K562 (cell line): Measurements from ENCODE around the gene OXSR1. TPM values are rescaled to one million over a fixed set of nuclear protein-coding genes. Genes with fewer than 3 reads are reported as not detected.

Source experiments
- BCOR ChIP-seq: fragments of 450-650 bp; IDR thresholded peaks from 2 replicates; pipeline ENCODE4 v1.6.1; 2016
- DPF2 ChIP-seq: fragments of 450-650 bp; IDR thresholded peaks from 2 replicates; pipeline ENCODE4 v1.6.1; 2016
- ETV5 ChIP-seq: sonication (generic); formaldehyde crosslinking; IDR thresholded peaks from 2 replicates; pipeline ENCODE4 v1.4.0; 2020; ENCODE audit warnings: low read depth, mild to moderate bottlenecking, missing genetic modification reagents
- GABPB1 ChIP-seq: sonication (generic); formaldehyde crosslinking; IDR thresholded peaks from 2 replicates; pipeline ENCODE4 v1.8.0; 2022; ENCODE audit warnings: mild to moderate bottlenecking, missing genetic modification reagents
- HCFC1 ChIP-seq: IDR thresholded peaks from 2 replicates; pipeline ENCODE4 v1.6.1; 2012; ENCODE audit warnings: low read depth, low read length, improper control_type of control experiment
- HIVEP1 ChIP-seq: fragments of 250-450 bp; sonication (Bioruptor Pico); IDR thresholded peaks from 2 replicates; pipeline ENCODE4 v1.4.0; 2020; ENCODE audit warnings: mild to moderate bottlenecking
- IFI16 ChIP-seq: fragments of 250-450 bp; sonication (Bioruptor Pico); IDR thresholded peaks from 2 replicates; pipeline ENCODE4 v2.1.2; 2022; ENCODE audit warnings: mild to moderate bottlenecking, inconsistent platforms
- KAT7 ChIP-seq: sonication (generic); formaldehyde crosslinking; IDR thresholded peaks from 2 replicates; pipeline ENCODE4 v1.8.0; 2022; ENCODE audit warnings: missing genetic modification reagents, mild to moderate bottlenecking, borderline replicate concordance
- NCOA2 ChIP-seq, 2 experiments: fragments of 450-650 bp; IDR thresholded peaks; 2 replicates each; pipeline ENCODE4 v1.6.1; 2018; ENCODE audit warnings: mild to moderate bottlenecking in 2 of 2, moderate library complexity in 1 of 2; ENCODE audit not compliant: partially characterized antibody in 2 of 2
- NCOA4 ChIP-seq: fragments of 450-650 bp; IDR thresholded peaks from 2 replicates; pipeline ENCODE4 v1.6.1; 2018; ENCODE audit warnings: mild to moderate bottlenecking; ENCODE audit not compliant: partially characterized antibody
- RBM15 ChIP-seq: fragments of 200-400 bp; formaldehyde crosslinking; IDR thresholded peaks from 2 replicates; pipeline ENCODE4 v1.6.1; 2018; ENCODE audit warnings: mild to moderate bottlenecking, low read length, moderate library complexity; ENCODE audit not compliant: insufficient read depth
- RNF2 ChIP-seq: sonication (generic); IDR thresholded peaks from 2 replicates; pipeline ENCODE4 v1.6.1; 2016
- XRCC4 ChIP-seq: IDR thresholded peaks from one replicate; pipeline ENCODE4 v1.6.1; 2011; ENCODE audit not compliant: insufficient read depth, insufficient read length; ENCODE audit errors: extremely low read depth
- ZFPM2 ChIP-seq: fragments of 250-450 bp; sonication (Bioruptor Pico); IDR thresholded peaks from 2 replicates; pipeline ENCODE4 v1.5.1; 2022; ENCODE audit warnings: mild to moderate bottlenecking
- ZKSCAN3 ChIP-seq: fragments of 250-450 bp; sonication (Bioruptor Pico); IDR thresholded peaks from 2 replicates; pipeline ENCODE4 v1.4.0; 2020
- ZNF133 ChIP-seq: fragments of 250-450 bp; sonication (Bioruptor Pico); IDR thresholded peaks from 2 replicates; pipeline ENCODE4 v1.4.0; 2020; ENCODE audit warnings: mild to moderate bottlenecking
- ZNF583 ChIP-seq: fragments of 250-450 bp; sonication (Bioruptor Pico); IDR thresholded peaks from 2 replicates; pipeline ENCODE4 v1.4.0; 2020
- polyA plus RNA-seq, 8 experiments: library from polyadenylated mRNA; depleted of rRNA in 4 of 8; stranded (reverse) in 5 of 8; unstranded in 3 of 8; fragments of >200 nt; fragmentation: Nextera tagmentation in 2 of 8; fragmentation: Illumina TruSeq in 1 of 8; extraction: Ambion mirVana in 2 of 8; extraction: Trizol in 1 of 8; gene quantifications; 2 replicates each; pipeline versions ENCODE4 v1.2.1 to v1.2.3, GENCODE V29; 2011 to 2014; ENCODE audit warnings: inconsistent platforms in 1 of 8, missing spikeins in 1 of 8
- total RNA-seq, 7 experiments: library from RNA; depleted of rRNA in 6 of 7; stranded (reverse); fragments of >200 nt in 6 of 7; fragmentation: Illumina TruSeq in 2 of 7; extraction: Trizol in 2 of 7; gene quantifications; 2 replicates each; pipeline versions ENCODE4 v1.2.1 to v1.2.3, GENCODE V29; 2011 to 2021; ENCODE audit warnings: low replicate concordance in 1 of 7
- TF ChIP-seq, protein P1 (sequence below): fragments of 450-650 bp; formaldehyde crosslinking; IDR thresholded peaks from 2 replicates; pipeline ENCODE4 v1.4.0; 2022; ENCODE audit warnings: mild to moderate bottlenecking, moderate library complexity
- TF ChIP-seq, protein P2 (sequence below): fragments of 450-650 bp; conservative IDR thresholded peaks from 2 replicates; pipeline ENCODE4 v1.6.1; 2016; ENCODE audit warnings: missing genetic modification characterization, low read depth, mild to moderate bottlenecking, control low read depth, missing compliant biosample characterization
- TF ChIP-seq, protein P3 (sequence below), 2 experiments: fragments of 450-650 bp; conservative IDR thresholded peaks; 2 replicates each; pipeline ENCODE4 v1.6.1; 2017; ENCODE audit warnings: mild to moderate bottlenecking in 2 of 2, moderate library complexity in 2 of 2
- TF ChIP-seq, protein P4 (sequence below): sonication (generic); formaldehyde crosslinking; IDR thresholded peaks from 2 replicates; pipeline ENCODE4 v1.8.0; 2022; ENCODE audit warnings: mild to moderate bottlenecking, missing genetic modification reagents
- TF ChIP-seq, protein P5 (sequence below): IDR thresholded peaks from 2 replicates; pipeline ENCODE4 v1.6.1; 2014; ENCODE audit warnings: antibody characterized with exemption
- TF ChIP-seq, protein P6 (sequence below): fragments of 250-450 bp; sonication (Bioruptor Pico); IDR thresholded peaks from 2 replicates; pipeline ENCODE4 v1.4.0; 2020; ENCODE audit warnings: borderline replicate concordance

The OXSR1 gene
- total and polyA plus RNA-seq, 9 of the 15 experiments (the other 6 are each of a cell fraction or from before 2014, with no cell fraction given) = 15.7 to 87.6 (median 48.7) TPM

GRCh38 chr3:38136393-38136776, 29.0 kb upstream of the OXSR1 start (continued):
- no peak for TF ChIP-seq XRCC4
- TF ChIP-seq IFI16 = no peak
- TF ChIP-seq, protein P1, sequence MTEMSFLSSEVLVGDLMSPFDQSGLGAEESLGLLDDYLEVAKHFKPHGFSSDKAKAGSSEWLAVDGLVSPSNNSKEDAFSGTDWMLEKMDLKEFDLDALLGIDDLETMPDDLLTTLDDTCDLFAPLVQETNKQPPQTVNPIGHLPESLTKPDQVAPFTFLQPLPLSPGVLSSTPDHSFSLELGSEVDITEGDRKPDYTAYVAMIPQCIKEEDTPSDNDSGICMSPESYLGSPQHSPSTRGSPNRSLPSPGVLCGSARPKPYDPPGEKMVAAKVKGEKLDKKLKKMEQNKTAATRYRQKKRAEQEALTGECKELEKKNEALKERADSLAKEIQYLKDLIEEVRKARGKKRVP (CRISPR knock-in tag) = no peak
- TF ChIP-seq, protein P2, sequence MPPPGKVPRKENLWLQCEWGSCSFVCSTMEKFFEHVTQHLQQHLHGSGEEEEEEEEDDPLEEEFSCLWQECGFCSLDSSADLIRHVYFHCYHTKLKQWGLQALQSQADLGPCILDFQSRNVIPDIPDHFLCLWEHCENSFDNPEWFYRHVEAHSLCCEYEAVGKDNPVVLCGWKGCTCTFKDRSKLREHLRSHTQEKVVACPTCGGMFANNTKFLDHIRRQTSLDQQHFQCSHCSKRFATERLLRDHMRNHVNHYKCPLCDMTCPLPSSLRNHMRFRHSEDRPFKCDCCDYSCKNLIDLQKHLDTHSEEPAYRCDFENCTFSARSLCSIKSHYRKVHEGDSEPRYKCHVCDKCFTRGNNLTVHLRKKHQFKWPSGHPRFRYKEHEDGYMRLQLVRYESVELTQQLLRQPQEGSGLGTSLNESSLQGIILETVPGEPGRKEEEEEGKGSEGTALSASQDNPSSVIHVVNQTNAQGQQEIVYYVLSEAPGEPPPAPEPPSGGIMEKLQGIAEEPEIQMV (tag) = no peak
- no peak for TF ChIP-seq BCOR
- TF ChIP-seq, protein P3, sequence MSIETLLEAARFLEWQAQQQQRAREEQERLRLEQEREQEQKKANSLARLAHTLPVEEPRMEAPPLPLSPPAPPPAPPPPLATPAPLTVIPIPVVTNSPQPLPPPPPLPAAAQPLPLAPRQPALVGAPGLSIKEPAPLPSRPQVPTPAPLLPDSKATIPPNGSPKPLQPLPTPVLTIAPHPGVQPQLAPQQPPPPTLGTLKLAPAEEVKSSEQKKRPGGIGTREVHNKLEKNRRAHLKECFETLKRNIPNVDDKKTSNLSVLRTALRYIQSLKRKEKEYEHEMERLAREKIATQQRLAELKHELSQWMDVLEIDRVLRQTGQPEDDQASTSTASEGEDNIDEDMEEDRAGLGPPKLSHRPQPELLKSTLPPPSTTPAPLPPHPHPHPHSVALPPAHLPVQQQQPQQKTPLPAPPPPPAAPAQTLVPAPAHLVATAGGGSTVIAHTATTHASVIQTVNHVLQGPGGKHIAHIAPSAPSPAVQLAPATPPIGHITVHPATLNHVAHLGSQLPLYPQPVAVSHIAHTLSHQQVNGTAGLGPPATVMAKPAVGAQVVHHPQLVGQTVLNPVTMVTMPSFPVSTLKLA (conservative IDR thresholded peaks at IDR 0.05) = 0 out of 4 replicates have a peak, but pooled peaks of 1 of the 2 experiments have one; percentile 2
- no peak for TF ChIP-seq HCFC1
- TF ChIP-seq, protein P4, sequence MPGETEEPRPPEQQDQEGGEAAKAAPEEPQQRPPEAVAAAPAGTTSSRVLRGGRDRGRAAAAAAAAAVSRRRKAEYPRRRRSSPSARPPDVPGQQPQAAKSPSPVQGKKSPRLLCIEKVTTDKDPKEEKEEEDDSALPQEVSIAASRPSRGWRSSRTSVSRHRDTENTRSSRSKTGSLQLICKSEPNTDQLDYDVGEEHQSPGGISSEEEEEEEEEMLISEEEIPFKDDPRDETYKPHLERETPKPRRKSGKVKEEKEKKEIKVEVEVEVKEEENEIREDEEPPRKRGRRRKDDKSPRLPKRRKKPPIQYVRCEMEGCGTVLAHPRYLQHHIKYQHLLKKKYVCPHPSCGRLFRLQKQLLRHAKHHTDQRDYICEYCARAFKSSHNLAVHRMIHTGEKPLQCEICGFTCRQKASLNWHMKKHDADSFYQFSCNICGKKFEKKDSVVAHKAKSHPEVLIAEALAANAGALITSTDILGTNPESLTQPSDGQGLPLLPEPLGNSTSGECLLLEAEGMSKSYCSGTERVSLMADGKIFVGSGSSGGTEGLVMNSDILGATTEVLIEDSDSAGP (CRISPR knock-in tag) = no peak
- no peak for TF ChIP-seq ZFPM2 (CRISPR knock-in tag)
- TF ChIP-seq, protein P5, sequence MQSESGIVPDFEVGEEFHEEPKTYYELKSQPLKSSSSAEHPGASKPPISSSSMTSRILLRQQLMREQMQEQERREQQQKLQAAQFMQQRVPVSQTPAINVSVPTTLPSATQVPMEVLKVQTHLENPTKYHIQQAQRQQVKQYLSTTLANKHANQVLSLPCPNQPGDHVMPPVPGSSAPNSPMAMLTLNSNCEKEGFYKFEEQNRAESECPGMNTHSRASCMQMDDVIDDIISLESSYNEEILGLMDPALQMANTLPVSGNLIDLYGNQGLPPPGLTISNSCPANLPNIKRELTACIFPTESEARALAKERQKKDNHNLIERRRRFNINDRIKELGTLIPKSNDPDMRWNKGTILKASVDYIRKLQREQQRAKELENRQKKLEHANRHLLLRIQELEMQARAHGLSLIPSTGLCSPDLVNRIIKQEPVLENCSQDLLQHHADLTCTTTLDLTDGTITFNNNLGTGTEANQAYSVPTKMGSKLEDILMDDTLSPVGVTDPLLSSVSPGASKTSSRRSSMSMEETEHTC = no peak
- no peak for TF ChIP-seq ZKSCAN3 (CRISPR knock-in tag)
- TF ChIP-seq, protein P6, sequence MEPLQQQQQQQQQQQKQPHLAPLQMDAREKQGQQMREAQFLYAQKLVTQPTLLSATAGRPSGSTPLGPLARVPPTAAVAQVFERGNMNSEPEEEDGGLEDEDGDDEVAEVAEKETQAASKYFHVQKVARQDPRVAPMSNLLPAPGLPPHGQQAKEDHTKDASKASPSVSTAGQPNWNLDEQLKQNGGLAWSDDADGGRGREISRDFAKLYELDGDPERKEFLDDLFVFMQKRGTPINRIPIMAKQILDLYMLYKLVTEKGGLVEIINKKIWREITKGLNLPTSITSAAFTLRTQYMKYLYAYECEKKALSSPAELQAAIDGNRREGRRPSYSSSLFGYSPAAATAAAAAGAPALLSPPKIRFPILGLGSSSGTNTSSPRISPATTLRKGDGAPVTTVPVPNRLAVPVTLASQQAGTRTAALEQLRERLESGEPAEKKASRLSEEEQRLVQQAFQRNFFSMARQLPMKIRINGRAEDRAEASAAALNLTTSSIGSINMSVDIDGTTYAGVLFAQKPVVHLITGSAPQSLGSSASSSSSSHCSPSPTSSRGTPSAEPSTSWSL (CRISPR knock-in tag) = no peak
- no peak for TF ChIP-seq ZNF583
- TF ChIP-seq NCOA4 = no peak
- TF ChIP-seq ZNF133 (CRISPR knock-in tag) = no peak
- no peak for TF ChIP-seq KAT7 (CRISPR knock-in tag)
- no peak for TF ChIP-seq NCOA2 (IDR thresholded peaks at IDR 0.05; ENCODE audit: partially characterized antibody in 2 of 2)
- no peak for TF ChIP-seq GABPB1 (CRISPR knock-in tag)
- no peak for TF ChIP-seq RBM15
- TF ChIP-seq DPF2 = no peak
- no peak for TF ChIP-seq ETV5 (CRISPR knock-in tag)
- no peak for TF ChIP-seq RNF2
- TF ChIP-seq HIVEP1 (CRISPR knock-in tag) = no peak
